ENCODE data around the gene COG4.

The COG4 gene

GRCh38 chr16:70430667-70431536, 92.5 kb downstream of the COG4 start:
- DNase-seq, result no peak

Measured in DMS53 (cell line).